ENCODE data around the gene TSPAN33.
"Not testable (repeated sequence)": the region's sequence is repeated elsewhere in the genome, so short reads cannot be mapped to it uniquely, and the experiment has no call there.

TSPAN33 gene

GRCh38 chr7:129144095-129144833 lies at the start of gene TSPAN33:
TSS of gene TSPAN33 (plus strand) at chr7:129144707. CDS start at chr7:129144981, 274 bp downstream.
- DNase-seq (ENCODE audit: low read depth), result peak; percentile 75

DNA sequence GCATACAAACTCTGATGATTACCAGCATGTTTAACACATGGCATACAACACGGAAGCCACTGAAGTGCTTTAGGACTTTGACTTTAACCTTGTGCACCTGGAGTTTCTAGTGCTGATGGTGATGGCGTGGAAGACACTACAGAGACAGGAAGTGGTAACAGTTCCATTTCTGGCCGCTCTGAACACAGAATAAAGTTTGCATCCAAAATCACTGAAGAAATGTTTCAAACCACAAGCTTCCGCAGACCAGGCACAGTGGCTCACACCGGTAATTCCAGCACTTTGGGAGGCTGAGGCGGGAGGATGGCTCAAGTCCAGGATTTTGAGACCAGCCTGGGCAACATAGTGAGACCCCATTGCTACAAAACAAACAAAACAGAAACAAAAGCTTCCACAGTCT lies 49.2 kb upstream of the TSPAN33 start:
- DNase-seq (ENCODE audit: low read depth), result no peak

GRCh38 chr7:129098409-129099084 lies 46.0 kb upstream of the TSPAN33 start:
- DNase-seq (ENCODE audit: low read depth), result no peak

DNA sequence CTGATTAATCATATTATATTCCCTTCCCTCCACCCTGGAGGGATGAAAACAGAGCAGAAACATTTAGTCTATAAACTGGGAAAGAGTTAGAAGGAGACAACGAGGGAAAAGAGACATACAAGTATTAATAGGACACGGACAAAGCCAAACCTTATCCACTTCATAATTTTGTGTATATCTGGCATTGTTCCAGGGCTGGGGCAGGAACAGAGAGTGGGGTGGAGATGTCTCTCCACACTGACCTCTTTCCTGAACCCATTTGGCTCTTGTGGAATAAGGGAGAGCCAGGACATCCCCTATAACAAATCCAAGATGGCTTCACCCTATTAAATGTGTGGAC lies 43.7 kb upstream of the TSPAN33 start:
- no peak for DNase-seq (ENCODE audit: low read depth)

- no peak for DNase-seq (ENCODE audit: low read depth)
Observed at GRCh38 chr7:129101746-129102145, 42.8 kb upstream of the TSPAN33 start.

DNA sequence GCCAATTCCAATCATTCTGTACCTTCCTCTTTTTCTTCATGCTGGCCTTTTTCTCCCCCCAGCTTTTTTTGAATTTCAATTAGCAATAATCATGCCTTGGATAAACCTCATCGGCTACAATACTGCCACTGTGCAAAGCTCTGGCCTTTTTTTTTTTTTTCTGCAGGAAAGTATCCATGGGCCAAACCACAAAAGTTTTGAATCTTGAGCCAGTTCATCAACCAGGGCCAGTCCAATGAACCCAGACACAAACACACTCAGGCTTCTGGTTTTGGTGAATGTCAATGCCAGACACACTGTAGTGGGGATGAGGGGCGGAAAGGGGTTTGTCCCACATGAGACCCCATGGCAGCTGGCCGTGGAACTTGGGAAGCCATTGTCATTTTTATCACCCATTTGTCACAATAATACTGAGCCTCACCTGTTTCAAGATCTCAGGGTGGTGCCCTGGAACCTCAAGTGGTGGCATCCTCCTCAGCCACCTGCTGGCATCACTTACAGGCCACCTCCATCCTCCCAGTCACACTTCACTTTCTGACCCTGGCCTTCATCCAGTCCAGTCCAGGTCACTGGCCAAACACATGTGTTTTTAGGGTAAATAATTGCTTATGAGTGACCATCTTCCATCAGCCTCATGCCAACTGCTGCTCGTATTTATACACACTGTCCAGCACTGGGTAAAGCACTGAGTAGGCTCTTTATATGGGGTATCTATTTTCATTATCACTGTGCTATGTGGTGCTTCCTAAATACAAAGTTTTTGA lies 40.8 kb upstream of the TSPAN33 start:
- no peak for DNase-seq (ENCODE audit: low read depth)

- peak; percentile 33 for DNase-seq (ENCODE audit: low read depth)
Observed at GRCh38 chr7:129108581-129108980, 35.9 kb upstream of the TSPAN33 start.

DNA sequence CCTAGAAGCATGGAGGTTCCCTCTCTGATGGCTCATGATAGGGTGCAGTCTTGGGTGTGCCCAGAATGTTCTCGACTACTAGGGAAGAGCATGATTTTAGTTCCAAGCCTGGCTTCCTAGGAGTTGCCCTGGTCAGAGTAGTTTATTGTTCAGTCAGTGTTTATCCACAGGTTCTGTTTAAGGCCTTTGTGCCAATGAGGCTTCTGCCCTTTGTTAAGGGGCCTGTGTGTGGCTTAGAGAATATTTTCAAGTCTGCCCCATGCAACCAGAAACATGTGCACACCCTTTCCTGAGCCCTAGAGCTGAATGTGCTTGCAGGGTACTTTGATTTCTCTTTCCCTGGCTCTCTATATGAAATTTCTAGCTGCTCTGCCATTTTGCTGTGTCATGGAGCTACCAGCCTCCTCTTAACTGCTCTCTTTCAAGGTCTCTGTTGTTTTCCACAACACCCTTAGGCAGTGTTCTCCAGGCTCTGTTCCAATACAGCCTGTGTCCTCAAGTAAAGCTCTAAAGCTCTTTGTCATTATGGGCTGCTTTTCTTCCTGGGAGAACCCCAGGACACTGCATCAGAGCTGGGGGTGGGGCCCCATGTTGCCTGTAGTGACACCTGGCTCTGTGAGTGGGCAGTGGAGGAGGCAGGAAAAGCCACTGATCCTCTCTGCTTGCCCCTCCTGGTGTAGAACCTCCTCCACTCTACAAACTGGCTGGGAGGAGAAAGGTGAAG lies 34.1 kb upstream of the TSPAN33 start:
- peak; percentile 27 for DNase-seq (ENCODE audit: low read depth)

GRCh38 chr7:129110982-129111376 lies 33.5 kb upstream of the TSPAN33 start:
- no peak for DNase-seq (ENCODE audit: low read depth)

DNA sequence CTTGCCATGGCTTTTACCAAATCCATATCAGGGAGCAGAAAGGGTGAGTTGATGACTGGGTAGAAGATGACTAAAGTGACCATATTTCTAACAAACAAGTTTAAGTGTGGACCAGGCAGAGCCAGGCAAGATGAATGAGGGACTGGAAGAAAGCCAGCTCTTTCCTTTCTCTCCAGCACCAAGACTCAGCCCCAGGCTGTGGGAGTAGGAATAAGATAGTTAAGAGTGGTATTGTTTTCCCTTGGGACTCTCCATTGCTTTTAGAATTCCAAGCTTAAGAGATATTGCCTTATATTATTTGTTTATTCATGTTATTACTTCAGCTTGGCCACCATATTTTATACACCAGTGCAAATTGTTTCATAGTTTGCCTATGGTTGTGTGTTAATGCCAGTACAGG lies 28.8 kb upstream of the TSPAN33 start:
- DNase-seq (ENCODE audit: low read depth), result peak; percentile 17

GRCh38 chr7:129118182-129118581 lies 26.3 kb upstream of the TSPAN33 start:
- no peak for DNase-seq (ENCODE audit: low read depth)

GRCh38 chr7:129118976-129119375 lies 25.5 kb upstream of the TSPAN33 start:
- no peak for DNase-seq (ENCODE audit: low read depth)

DNA sequence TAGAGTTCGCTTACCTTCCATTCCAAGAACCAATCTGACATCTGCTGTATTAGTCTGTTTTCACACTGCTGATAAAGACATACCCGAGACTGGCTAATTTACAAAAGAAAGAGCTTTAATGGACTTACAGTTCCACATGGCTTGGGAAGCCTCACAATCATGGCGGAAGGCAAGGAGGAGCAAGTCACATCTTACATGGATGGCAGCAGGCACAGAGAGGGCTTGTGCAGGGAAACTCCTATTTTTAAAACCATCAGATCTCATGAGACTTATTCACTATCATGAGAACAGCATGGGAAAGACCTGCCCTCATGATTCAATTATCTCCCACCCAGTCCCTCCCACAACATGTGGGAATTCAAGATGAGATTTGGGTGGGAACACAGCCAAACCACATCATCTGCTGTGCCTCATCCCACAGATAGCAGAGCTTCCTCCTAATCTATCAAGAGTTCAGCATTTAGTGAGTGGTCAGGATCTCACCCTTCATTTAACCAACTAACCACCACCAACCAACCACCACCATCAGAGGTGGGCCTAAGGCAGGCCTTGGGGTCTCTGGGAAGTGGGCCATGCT lies 22.9 kb upstream of the TSPAN33 start:
- not testable (repeated sequence) for DNase-seq (ENCODE audit: low read depth)

GRCh38 chr7:129122078-129122750 lies 22.3 kb upstream of the TSPAN33 start:
- no peak for DNase-seq (ENCODE audit: low read depth)

DNA sequence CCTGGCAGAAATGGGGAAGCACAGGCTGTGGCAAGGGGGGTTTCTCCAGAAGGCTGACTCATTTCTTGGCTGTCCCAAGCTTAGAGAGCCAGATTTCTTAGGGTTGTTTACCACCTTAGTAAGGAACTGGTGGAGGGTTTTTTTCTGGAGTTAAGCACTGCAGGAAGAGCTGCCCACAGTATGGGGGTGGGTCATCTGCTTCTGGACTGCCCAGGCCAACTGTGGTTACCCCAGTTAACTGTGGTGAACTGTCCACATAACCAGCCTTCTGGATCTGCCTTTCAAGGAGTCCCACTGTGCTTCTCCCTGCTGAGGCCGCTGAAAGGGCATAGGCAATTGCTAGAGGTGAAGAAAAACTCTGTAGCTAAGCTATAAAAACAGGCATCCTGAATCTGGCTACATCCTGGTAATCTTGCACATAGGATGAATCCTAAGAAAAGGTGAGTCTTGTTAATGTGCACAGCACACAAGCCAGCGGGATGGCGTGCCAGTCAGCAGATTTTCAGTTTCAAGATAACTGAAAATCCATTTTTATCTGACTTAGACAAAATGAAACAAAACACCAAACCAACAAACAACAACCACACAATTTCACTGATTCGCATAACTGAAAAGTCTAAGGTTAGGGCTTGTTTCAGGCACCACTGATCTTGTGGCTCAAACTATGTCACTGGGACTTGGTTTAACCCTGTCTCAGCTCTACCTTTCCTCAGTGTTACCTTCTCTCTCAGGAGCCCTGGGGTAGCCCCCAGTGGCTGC lies 21.6 kb upstream of the TSPAN33 start:
- DNase-seq (ENCODE audit: low read depth), result no peak

GRCh38 chr7:129123510-129123857 lies 21.0 kb upstream of the TSPAN33 start:
- DNase-seq (ENCODE audit: low read depth), result no peak

- DNase-seq (ENCODE audit: low read depth), result no peak
Observed at GRCh38 chr7:129126314-129126713, 18.2 kb upstream of the TSPAN33 start.

DNA sequence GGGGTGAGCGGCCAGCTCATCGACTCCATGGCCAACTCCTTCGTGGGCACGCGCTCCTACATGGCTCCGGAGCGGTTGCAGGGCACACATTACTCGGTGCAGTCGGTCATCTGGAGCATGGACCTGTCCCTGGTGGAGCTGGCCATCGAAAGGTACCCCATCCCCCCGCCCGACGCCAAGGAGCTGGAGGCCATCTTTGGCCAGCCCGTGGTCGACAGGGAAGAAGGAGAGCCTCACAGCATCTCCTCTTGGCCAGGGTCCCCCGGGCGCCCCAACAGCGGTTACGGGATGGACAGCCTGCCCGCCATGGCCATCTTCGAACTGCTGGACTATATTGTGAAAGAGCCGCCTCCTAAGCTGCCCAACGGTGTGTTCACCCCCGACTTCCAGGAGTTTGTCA lies 17.4 kb upstream of the TSPAN33 start:
- no peak for DNase-seq (ENCODE audit: low read depth)

- DNase-seq (ENCODE audit: low read depth), result no peak
Observed at GRCh38 chr7:129127601-129128000, 16.9 kb upstream of the TSPAN33 start.

GRCh38 chr7:129134356-129134987 lies 10.0 kb upstream of the TSPAN33 start:
- no peak for DNase-seq (ENCODE audit: low read depth)
